Measurements from ENCODE around the gene MAP2K5.
"Not testable (repeated sequence)": the region's sequence is repeated elsewhere in the genome, so short reads cannot be mapped to it uniquely, and the experiment has no call there.

Gene MAP2K5

DNA sequence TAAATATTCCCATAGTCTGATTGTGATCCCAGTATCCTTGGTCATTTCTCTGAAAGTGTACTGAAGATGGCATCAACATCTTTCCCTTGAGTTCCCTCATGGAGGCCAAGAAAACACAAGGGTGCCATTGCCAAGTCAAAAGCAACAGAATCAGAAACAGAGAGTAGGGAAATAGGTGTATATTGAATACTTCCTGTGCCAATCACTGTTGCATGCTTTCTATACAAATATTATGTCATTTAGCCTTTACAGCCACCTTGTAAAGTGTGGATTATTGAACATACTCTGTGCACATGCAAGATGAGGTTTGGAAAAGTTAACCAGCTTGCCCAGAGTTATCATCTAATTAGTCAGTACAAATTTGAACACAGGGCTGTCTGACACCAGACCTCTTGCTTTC is 117.9 kb downstream of the MAP2K5 start:
- Histone ChIP-seq H3K4me2 (ENCODE audit: low read depth, low read length) (no peak overlapping the region), H3K27me3 (replicated peaks; ENCODE audit: insufficient read depth, low read length) (no peaks in the 10 kb centered on the region), H3K9me2 (replicated peaks; ENCODE audit: insufficient read depth, low read length) (no peaks in the 10 kb centered on the region), H3K36me3 (replicated peaks; ENCODE audit: insufficient read depth, low read length) (no peaks in the 10 kb centered on the region), H3F3A (ENCODE audit: insufficient read depth, low read length) (no peaks in the 10 kb centered on the region), H3K4me3 (ENCODE audit: low read length) (no peak overlapping the region), H2AFZ (ENCODE audit: low read length) (no peak overlapping the region), H3K27ac (ENCODE audit: low read length) (no peak overlapping the region), H3K9me3 (replicated peaks; ENCODE audit: insufficient read depth, low read length) (no peaks in the 10 kb centered on the region), H3K9ac (ENCODE audit: low read length) (no peak overlapping the region), H3K4me1 (ENCODE audit: low read length) (0 out of 2 replicates have a peak, but pooled peaks cover 3% of the 10 kb centered on the region), H4K20me1 (ENCODE audit: insufficient read depth, low read length) (no peaks in the 10 kb centered on the region), H3K79me2 (ENCODE audit: low read length) (no peaks in the 10 kb centered on the region)
- no peak for DNase-seq
- TF ChIP-seq, protein P1, sequence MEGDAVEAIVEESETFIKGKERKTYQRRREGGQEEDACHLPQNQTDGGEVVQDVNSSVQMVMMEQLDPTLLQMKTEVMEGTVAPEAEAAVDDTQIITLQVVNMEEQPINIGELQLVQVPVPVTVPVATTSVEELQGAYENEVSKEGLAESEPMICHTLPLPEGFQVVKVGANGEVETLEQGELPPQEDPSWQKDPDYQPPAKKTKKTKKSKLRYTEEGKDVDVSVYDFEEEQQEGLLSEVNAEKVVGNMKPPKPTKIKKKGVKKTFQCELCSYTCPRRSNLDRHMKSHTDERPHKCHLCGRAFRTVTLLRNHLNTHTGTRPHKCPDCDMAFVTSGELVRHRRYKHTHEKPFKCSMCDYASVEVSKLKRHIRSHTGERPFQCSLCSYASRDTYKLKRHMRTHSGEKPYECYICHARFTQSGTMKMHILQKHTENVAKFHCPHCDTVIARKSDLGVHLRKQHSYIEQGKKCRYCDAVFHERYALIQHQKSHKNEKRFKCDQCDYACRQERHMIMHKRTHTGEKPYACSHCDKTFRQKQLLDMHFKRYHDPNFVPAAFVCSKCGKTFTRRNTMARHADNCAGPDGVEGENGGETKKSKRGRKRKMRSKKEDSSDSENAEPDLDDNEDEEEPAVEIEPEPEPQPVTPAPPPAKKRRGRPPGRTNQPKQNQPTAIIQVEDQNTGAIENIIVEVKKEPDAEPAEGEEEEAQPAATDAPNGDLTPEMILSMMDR (IDR thresholded peaks at IDR 0.05; ENCODE audit: low read length), result no peak

DNA sequence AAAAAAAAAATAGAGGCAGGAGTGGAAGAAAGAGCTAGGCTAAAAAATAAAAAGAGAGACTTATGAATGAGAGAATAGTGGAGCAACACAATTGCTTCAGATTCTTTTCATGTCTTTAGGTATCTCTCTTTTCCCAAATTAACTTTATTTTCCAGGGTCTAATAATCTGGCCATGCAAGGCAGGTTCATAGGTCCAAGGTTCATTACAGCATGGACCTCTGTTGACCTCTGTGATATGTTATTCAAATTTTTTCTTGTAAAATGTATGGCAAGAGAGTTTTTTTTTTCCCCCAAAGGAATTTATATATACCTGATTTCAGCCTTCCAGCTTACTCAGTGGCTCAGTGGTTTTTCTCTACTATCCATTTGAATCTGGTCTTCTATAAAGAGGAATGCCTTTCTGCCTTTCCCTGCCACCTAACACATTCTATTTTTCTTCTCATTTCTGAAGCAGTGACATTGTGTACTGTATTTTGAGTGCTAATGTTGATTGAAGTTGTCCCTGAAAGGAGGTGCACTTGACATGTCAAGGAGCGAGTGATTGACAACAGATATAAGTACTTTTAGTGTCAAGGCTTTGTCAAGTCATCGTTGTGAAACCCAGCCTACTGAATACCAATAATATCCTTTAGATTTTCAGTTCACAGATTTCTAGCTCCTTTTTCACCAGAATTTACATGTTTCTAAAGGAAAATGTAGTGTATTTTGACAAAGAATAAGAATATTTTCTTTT is 118.5 kb downstream of the MAP2K5 start:
- Histone ChIP-seq H3K4me2 (ENCODE audit: low read depth, low read length) (no peak overlapping the region), H3K27me3 (replicated peaks; ENCODE audit: insufficient read depth, low read length) (no peaks in the 10 kb centered on the region), H3K27ac (ENCODE audit: low read length) (no peak overlapping the region), H3K9me2 (replicated peaks; ENCODE audit: insufficient read depth, low read length) (no peaks in the 10 kb centered on the region), H4K20me1 (ENCODE audit: insufficient read depth, low read length) (no peaks in the 10 kb centered on the region), H3K36me3 (replicated peaks; ENCODE audit: insufficient read depth, low read length) (no peaks in the 10 kb centered on the region), H3K9ac (ENCODE audit: low read length) (no peak overlapping the region), H3K9me3 (replicated peaks; ENCODE audit: insufficient read depth, low read length) (no peaks in the 10 kb centered on the region), H2AFZ (ENCODE audit: low read length) (no peak overlapping the region), H3F3A (ENCODE audit: insufficient read depth, low read length) (no peaks in the 10 kb centered on the region), H3K79me2 (ENCODE audit: low read length) (no peaks in the 10 kb centered on the region), H3K4me1 (ENCODE audit: low read length) (0 out of 2 replicates have a peak, but pooled peaks cover 3% of the 10 kb centered on the region), H3K4me3 (ENCODE audit: low read length) (no peak overlapping the region)
- TF ChIP-seq, protein P1 (IDR thresholded peaks at IDR 0.05; ENCODE audit: low read length), result no peak
- TF ChIP-seq EZH2phosphoT487 (IDR thresholded peaks at IDR 0.05; ENCODE audit: low read length), result no peak
- no peak for TF ChIP-seq EZH2 (optimal IDR thresholded peaks at IDR 0.05; ENCODE audit: low read depth, low read length)
- DNase-seq, result no peak

DNA sequence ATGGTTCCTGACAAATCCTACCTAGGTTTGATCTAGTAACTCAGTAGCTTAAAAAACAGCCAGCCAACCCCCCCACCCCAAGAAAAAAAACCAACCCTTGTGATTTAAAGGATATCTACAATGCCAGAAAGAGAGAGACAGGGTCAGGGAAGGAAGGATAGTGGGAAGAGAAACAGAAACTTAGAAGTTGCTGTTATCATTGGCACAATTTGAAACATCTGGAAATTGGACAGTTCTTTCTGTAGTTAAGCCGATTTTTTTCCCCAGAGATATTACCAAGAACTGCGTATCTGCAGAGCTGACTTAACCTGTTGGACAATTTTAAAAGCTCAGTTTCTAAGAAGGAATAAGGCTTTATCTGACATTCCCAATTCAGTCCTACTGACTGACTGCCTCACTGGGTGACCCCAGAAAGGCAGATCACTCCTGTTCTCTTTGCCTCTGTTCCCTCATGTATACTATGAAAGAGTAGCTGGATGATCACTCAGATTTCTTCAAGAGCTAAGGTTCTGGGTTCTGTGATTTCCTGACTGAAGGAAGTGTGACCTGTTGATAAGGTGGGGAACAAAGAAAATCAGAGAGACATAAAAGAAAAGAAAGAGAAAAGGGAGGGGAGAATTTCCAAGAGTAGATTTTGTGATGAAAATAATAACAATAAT is 128.3 kb downstream of the MAP2K5 start:
- no peak overlapping the region for H2AFZ ChIP-seq (ENCODE audit: low read length)
- no peaks in the 10 kb centered on the region for H3K9me2 ChIP-seq (replicated peaks; ENCODE audit: insufficient read depth, low read length)
- no peaks in the 10 kb centered on the region for H3K9me3 ChIP-seq (replicated peaks; ENCODE audit: insufficient read depth, low read length)
- H3K27me3 ChIP-seq (replicated peaks; ENCODE audit: insufficient read depth, low read length), result no peaks in the 10 kb centered on the region
- no peaks in the 10 kb centered on the region for H3K79me2 ChIP-seq (ENCODE audit: low read length)
- H3F3A ChIP-seq (ENCODE audit: insufficient read depth, low read length), result no peaks in the 10 kb centered on the region
- no peaks in the 10 kb centered on the region for H3K4me1 ChIP-seq (ENCODE audit: low read length)
- TF ChIP-seq EZH2phosphoT487 (IDR thresholded peaks at IDR 0.05; ENCODE audit: low read length), result no peak
- TF ChIP-seq EZH2 (optimal IDR thresholded peaks at IDR 0.05; ENCODE audit: low read depth, low read length), result no peak
- TF ChIP-seq, protein P1 (IDR thresholded peaks at IDR 0.05; ENCODE audit: low read length), result no peak
- no peaks in the 10 kb centered on the region for H4K20me1 ChIP-seq (ENCODE audit: insufficient read depth, low read length)
- no peak overlapping the region for H3K27ac ChIP-seq (ENCODE audit: low read length)
- H3K9ac ChIP-seq (ENCODE audit: low read length), result no peak overlapping the region
- H3K4me3 ChIP-seq (ENCODE audit: low read length), result no peak overlapping the region
- DNase-seq, result no peak
- H3K4me2 ChIP-seq (ENCODE audit: low read depth, low read length), result no peak overlapping the region
- no peaks in the 10 kb centered on the region for H3K36me3 ChIP-seq (replicated peaks; ENCODE audit: insufficient read depth, low read length)

- H3K4me1 ChIP-seq (ENCODE audit: low read length); DNase-seq; H3K79me2 ChIP-seq (ENCODE audit: low read length); H3K4me2 ChIP-seq (ENCODE audit: low read depth, low read length); H3K9me3 ChIP-seq (replicated peaks; ENCODE audit: insufficient read depth, low read length); H3K36me3 ChIP-seq (replicated peaks; ENCODE audit: insufficient read depth, low read length); H3K27ac ChIP-seq (ENCODE audit: low read length); H4K20me1 ChIP-seq (ENCODE audit: insufficient read depth, low read length); H3K9ac ChIP-seq (ENCODE audit: low read length); H3F3A ChIP-seq (ENCODE audit: insufficient read depth, low read length); H2AFZ ChIP-seq (ENCODE audit: low read length); H3K4me3 ChIP-seq (ENCODE audit: low read length); H3K9me2 ChIP-seq (replicated peaks; ENCODE audit: insufficient read depth, low read length); H3K27me3 ChIP-seq (replicated peaks; ENCODE audit: insufficient read depth, low read length): not testable (repeated sequence)
These were observed 130.3 kb downstream of the MAP2K5 start for GRCh38 chr15:67672834-67673233.

All from MM.1S (cell line).